Spleen (tissue), 11 donors: ENCODE results near the gene NR1I3. TPM values are rescaled to one million over a fixed set of nuclear protein-coding genes. Genes with fewer than 3 reads are reported as not detected.

Experiments
- DNase-seq: peaks from one replicate; pipeline ENCODE4 v3.0.0-alpha.2; 2020
- H3K27ac ChIP-seq, 8 donors: fragments of 200-600 bp; sonication (generic) in 7 of 8; 1 replicate in 4 of 8; 2 replicates in 4 of 8; pipeline versions ENCODE4 v1.5.0 to v1.8.0; 2016 to 2021; ENCODE audit warnings: inconsistent platforms in 4 of 8, mild to moderate bottlenecking in 4 of 8, moderate library complexity in 1 of 8
- H3K27me3 ChIP-seq, 7 donors: fragments of 200-600 bp; sonication (generic) in 6 of 7; replicated peaks in 1 of 7; 1 replicate in 4 of 7; 2 replicates in 3 of 7; pipeline versions ENCODE4 v1.5.0 to v1.8.0; 2016 to 2021; ENCODE audit warnings: inconsistent platforms in 3 of 7, mild to moderate bottlenecking in 1 of 7
- H3K36me3 ChIP-seq, 6 donors: fragments of 200-600 bp; sonication (generic) in 5 of 6; 1 replicate in 4 of 6; 2 replicates in 2 of 6; pipeline versions ENCODE4 v1.5.0 to v1.8.0; 2016 to 2021; ENCODE audit warnings: inconsistent platforms in 2 of 6
- H3K4me1 ChIP-seq, 6 donors: fragments of 200-600 bp; sonication (generic) in 5 of 6; 1 replicate in 3 of 6; 2 replicates in 3 of 6; pipeline versions ENCODE4 v1.5.0 to v1.8.0; 2016 to 2021; ENCODE audit warnings: inconsistent platforms in 3 of 6
- H3K4me3 ChIP-seq, 8 donors: fragments of 200-600 bp; sonication (generic) in 7 of 8; 1 replicate in 4 of 8; 2 replicates in 4 of 8; pipeline versions ENCODE4 v1.5.0 to v1.8.0; 2016 to 2021; ENCODE audit warnings: inconsistent platforms in 4 of 8, mild to moderate bottlenecking in 4 of 8, moderate library complexity in 2 of 8
- H3K9me3 ChIP-seq, 8 donors: fragments of 200-600 bp; sonication (generic) in 7 of 8; 1 replicate in 4 of 8; 2 replicates in 4 of 8; pipeline versions ENCODE4 v1.5.0 to v1.8.0; 2016 to 2021; ENCODE audit warnings: inconsistent platforms in 4 of 8
- POLR2A ChIP-seq, 3 donors: fragments of 450-650 bp; IDR thresholded peaks; one replicate each; pipeline ENCODE4 v1.5.1; 2017; ENCODE audit warnings: antibody characterized with exemption in 3 of 3, mild to moderate bottlenecking in 1 of 3
- POLR2AphosphoS5 ChIP-seq, 3 donors: sonication (generic); formaldehyde crosslinking; IDR thresholded peaks; one replicate each; pipeline ENCODE4 v1.5.1; 2017; ENCODE audit warnings: antibody characterized with exemption in 3 of 3
- WGBS, 5 donors: extraction: QIAGEN DNeasy Blood & Tissue Kit in 3 of 5; methylation state at CpG; one replicate each; pipeline versions ENCODE4 v1.1.5 to v1.1.7; 2013 to 2018; 5-methylcytosine and 5-hydroxymethylcytosine counted together
- intact Hi-C: fragments of 100-400 bp; cut with DNase I; formaldehyde crosslinking; loops from one replicate; pipeline ENCODE4 v1.15.0; 2023; ENCODE audit warnings: low total_unique reads
- polyA plus RNA-seq, 3 donors: library from polyadenylated mRNA; stranded (reverse); fragments of 200-250 nt; gene quantifications; one replicate each; pipeline ENCODE4 v1.2.1, GENCODE V29; 2013
- total RNA-seq, 7 donors: library from RNA; depleted of rRNA in 3 of 7; stranded (reverse); fragments of >200 nt in 3 of 7; fragmentation: NEBNext Ultra II Directional in 4 of 7; extraction: Animal tissue kit (Norgen Biotek cat#: 25700) in 4 of 7; gene quantifications; one replicate each; pipeline versions ENCODE4 v1.1.0 to v1.2.1, GENCODE V29; 2016 to 2021
- TF ChIP-seq, protein P1 (sequence below), 11 experiments: fragments of 200-600 bp in 7 of 11; fragments of 450-650 bp in 4 of 11; sonication (generic) in 4 of 11; IDR thresholded peaks in 8 of 11; conservative IDR thresholded peaks in 3 of 11; 1 replicate in 7 of 11; 2 replicates in 4 of 11; pipeline versions ENCODE4 v1.4.0 to v1.8.0; 2016 to 2021; ENCODE audit warnings: antibody characterized with exemption in 11 of 11, inconsistent platforms in 4 of 11, mild to moderate bottlenecking in 1 of 11
- donor health status: healthy with polysubstance abuse.
- donor health status: DM: no; HTN: no; CAD: no; lungs with moderate emphysema.
- donor health status: DM: no; HTN: no; CAD: no.
- donor health status: Bipolar disorder and iron deficiency.
- donor health status: healthy.
- donor health status: DM: no; HTN: no; CAD: no.
- donor health status: DM: yes; HTN: yes; CAD: no.

The NR1I3 gene
- total and polyA plus RNA-seq, 10 donors, result 0.06 to 0.11 TPM; not detected in 8

DNA sequence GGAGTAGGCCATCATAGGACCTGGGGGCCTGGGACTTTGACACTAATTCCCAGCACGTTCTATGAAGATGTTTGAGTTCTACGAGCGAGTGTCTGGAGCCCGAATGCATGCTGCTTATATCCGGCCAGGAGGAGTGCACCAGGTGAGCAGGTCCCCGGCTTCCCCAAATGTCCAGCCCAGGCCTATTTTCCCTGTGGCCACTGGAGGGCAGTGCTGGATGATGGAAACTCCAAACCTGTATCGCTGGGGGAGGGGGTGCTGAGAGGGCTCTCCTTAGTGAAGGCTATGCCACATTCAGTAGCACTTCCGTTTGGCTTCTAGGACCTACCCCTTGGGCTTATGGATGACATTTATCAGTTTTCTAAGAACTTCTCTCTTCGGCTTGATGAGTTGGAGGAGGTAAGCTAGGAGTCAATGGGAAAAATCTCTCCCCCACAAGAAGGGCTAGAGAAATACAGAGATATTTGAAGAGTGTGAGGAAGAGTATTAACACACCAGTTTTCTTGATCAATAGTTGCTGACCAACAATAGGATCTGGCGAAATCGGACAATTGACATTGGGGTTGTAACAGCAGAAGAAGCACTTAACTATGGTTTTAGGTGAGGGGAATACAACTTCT lies 28.1 kb downstream of the NR1I3 start:
- H3K27me3 ChIP-seq, result no peaks in the 10 kb centered on the region
- WGBS, 5 donors, result 40 to 45% (median 43%) methylated on average over 11 of the region's 11 CpGs
- H3K4me3 ChIP-seq, result no peak overlapping the region
- H3K36me3 ChIP-seq, result peaks cover 16 to 100% (median 93%) of the 10 kb centered on the region in 6 donors
- H3K9me3 ChIP-seq, result no peaks in the 10 kb centered on the region
- H3K4me1 ChIP-seq, result peaks cover 21 to 76% (median 41%) of the 10 kb centered on the region in 6 donors
- H3K27ac ChIP-seq, result peak overlapping the region in 6 of 8 donors; percentile 6 to 97 (median 84)
- intact Hi-C loops, result no loop called here
- peak; percentile 90 for DNase-seq
- TF ChIP-seq POLR2AphosphoS5 (IDR thresholded peaks at IDR 0.05) (peak in 1 of 3 donors; percentile 70), POLR2A (IDR thresholded peaks at IDR 0.05) (no peak)
- TF ChIP-seq, protein P1, sequence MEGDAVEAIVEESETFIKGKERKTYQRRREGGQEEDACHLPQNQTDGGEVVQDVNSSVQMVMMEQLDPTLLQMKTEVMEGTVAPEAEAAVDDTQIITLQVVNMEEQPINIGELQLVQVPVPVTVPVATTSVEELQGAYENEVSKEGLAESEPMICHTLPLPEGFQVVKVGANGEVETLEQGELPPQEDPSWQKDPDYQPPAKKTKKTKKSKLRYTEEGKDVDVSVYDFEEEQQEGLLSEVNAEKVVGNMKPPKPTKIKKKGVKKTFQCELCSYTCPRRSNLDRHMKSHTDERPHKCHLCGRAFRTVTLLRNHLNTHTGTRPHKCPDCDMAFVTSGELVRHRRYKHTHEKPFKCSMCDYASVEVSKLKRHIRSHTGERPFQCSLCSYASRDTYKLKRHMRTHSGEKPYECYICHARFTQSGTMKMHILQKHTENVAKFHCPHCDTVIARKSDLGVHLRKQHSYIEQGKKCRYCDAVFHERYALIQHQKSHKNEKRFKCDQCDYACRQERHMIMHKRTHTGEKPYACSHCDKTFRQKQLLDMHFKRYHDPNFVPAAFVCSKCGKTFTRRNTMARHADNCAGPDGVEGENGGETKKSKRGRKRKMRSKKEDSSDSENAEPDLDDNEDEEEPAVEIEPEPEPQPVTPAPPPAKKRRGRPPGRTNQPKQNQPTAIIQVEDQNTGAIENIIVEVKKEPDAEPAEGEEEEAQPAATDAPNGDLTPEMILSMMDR (IDR thresholded peaks at IDR 0.05 in 8 of 11, conservative IDR thresholded peaks at IDR 0.05 in 3 of 11), result peak; percentile 77 to 93 (median 88)

DNA sequence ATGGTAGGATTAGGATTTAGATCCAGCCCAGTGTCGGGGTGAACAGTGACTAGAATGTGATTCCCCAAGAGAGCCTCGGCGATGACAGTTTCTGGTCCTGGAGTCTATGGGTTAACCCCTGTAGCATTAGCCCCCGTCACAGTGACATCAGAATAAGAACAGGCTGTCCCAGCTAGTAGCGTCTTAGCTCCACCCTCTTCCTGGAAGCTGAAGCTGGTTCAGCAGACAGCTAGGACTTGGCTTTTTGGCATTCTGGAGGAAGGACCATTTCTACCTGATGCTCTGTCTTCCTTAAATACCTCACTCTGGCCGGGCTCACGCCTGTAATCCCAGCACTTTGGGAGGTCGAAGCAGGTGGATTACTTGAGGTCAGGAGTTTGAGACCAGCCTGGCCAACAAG lies 30.8 kb downstream of the NR1I3 start:
- Histone ChIP-seq H3K4me3 (peak overlapping the region in 1 of 8 donors; percentile 35), H3K4me1 (peaks cover 38 to 84% (median 65%) of the 10 kb centered on the region in 6 donors), H3K27me3 (no peaks in the 10 kb centered on the region), H3K9me3 (no peaks in the 10 kb centered on the region), H3K27ac (peak overlapping the region in 7 of 8 donors; percentile 47 to 97 (median 72)), H3K36me3 (peaks cover 15 to 90% (median 71%) of the 10 kb centered on the region in 6 donors)
- WGBS, 5 donors, result 69 to 80% (median 76%) methylated on average over 8 of the region's 8 CpGs
- DNase-seq, result no peak
- intact Hi-C loops, result no loop called here
- TF ChIP-seq POLR2AphosphoS5 (IDR thresholded peaks at IDR 0.05), result peak in 2 of 3 donors; percentile 28 to 89
- TF ChIP-seq, protein P1 (IDR thresholded peaks at IDR 0.05 in 8 of 11, conservative IDR thresholded peaks at IDR 0.05 in 3 of 11), result no peak
- TF ChIP-seq POLR2A (IDR thresholded peaks at IDR 0.05), result no peak

DNA sequence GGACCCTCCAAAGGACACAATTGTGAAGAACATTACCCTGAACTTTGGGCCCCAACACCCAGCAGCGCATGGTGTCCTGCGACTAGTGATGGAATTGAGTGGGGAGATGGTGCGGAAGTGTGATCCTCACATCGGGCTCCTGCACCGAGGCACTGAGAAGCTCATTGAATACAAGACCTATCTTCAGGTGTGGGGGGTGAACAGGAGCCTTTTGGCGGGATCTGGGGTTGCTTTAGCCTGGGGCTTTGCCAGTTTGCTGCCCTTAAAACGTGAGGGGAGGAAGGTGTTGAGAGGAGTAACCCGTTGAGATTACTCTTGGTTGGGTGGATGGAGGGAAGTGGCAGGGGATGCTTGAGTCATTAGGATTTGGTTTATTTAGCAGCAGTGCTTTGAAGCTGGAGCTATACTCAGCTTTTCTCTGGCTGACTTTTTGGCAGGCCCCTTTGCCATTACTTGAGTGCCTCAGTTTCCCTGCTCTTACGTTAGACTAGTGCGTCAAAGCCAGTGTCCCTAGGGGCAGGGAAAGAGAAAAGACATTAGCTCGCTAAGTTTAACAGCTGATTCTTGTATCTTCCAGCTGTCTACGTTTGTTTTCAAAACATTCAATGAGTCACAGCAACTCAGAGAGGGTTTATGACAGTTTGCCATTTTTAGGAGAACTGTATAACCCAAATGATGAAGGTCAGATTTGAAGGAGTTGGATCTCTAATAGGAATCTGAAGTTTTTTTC lies 31.4 kb downstream of the NR1I3 start:
- no peaks in the 10 kb centered on the region for H3K27me3 ChIP-seq
- H3K36me3 ChIP-seq, result peaks cover 11 to 84% (median 65%) of the 10 kb centered on the region in 6 donors
- WGBS, 5 donors, result 79 to 93% (median 90%) methylated on average over 12 of the region's 12 CpGs
- no peaks in the 10 kb centered on the region for H3K9me3 ChIP-seq
- TF ChIP-seq, protein P1 (IDR thresholded peaks at IDR 0.05 in 8 of 11, conservative IDR thresholded peaks at IDR 0.05 in 3 of 11), result no peak
- TF ChIP-seq POLR2A (IDR thresholded peaks at IDR 0.05), result no peak
- no peak for TF ChIP-seq POLR2AphosphoS5 (IDR thresholded peaks at IDR 0.05)
- no peak for DNase-seq
- H3K27ac ChIP-seq, result peak overlapping the region in 7 of 8 donors; percentile 47 to 97 (median 72)
- H3K4me1 ChIP-seq, result peaks cover 40 to 89% (median 69%) of the 10 kb centered on the region in 6 donors
- peak overlapping the region in 1 of 8 donors; percentile 35 for H3K4me3 ChIP-seq
- intact Hi-C loops, result no loop called here
